IMR-90 (cell line): ENCODE results near the gene RRP15. TPM values are rescaled to one million over a fixed set of nuclear protein-coding genes. Genes with fewer than 3 reads are reported as not detected.

Experiments used
- ATAC-seq: fragments of 200-7000 bp; cut with Tn5 transposase; 2 replicates; pipeline ENCODE4 v1.9.1; 2020; ENCODE audit warnings: low read depth, mild to moderate bottlenecking, moderate library complexity
- BruUV-seq: library from RNA; stranded (reverse); fragments of 400-500 nt; replicated peaks from 2 replicates; lab custom pipeline; 2021; lab: Mats Ljungman, UMichigan
- CTCF ChIA-PET: fragments of 300-600 bp; formaldehyde crosslinking; extraction: SDS; loops from one replicate; lab custom pipeline; 2021; ENCODE audit warnings: antibody characterized with exemption; lab: Yijun Ruan, JAX
- POLR2A ChIA-PET: fragments of 300-600 bp; sonication (Branson Sonifier 250); formaldehyde crosslinking; loops from one replicate; lab custom pipeline; 2022; ENCODE audit warnings: antibody characterized with exemption; ENCODE audit not compliant: unreplicated experiment; lab: Charles Lee
- DNase-seq: peaks from one replicate; pipeline ENCODE4 v3.0.0; 2013
- H2AFZ ChIP-seq: replicated peaks from 2 replicates; pipeline ENCODE3; 2013; ENCODE audit warnings: low read length, mild to moderate bottlenecking; ENCODE audit not compliant: poor library complexity
- H2AK5ac ChIP-seq: 2 replicates; pipeline ENCODE4 v1.6.1; 2013; ENCODE audit warnings: low read depth, low read length, inconsistent platforms
- H2AK9ac ChIP-seq: replicated peaks from 2 replicates; pipeline ENCODE3; 2013; ENCODE audit warnings: mild to moderate bottlenecking, low read depth, low read length, moderate library complexity; ENCODE audit not compliant: poor library complexity
- H2BK120ac ChIP-seq: 2 replicates; pipeline ENCODE4 v1.6.1; 2013; ENCODE audit warnings: low read depth, low read length, inconsistent platforms
- H2BK15ac ChIP-seq: 3 replicates; pipeline ENCODE4 v1.6.1; 2013; ENCODE audit warnings: low read depth, low read length, inconsistent platforms
- H2BK20ac ChIP-seq: 2 replicates; pipeline ENCODE4 v1.6.1; 2013; ENCODE audit warnings: low read depth, mild to moderate bottlenecking, inconsistent platforms, low read length, moderate library complexity
- H2BK5ac ChIP-seq: 2 replicates; pipeline ENCODE4 v1.6.1; 2013; ENCODE audit warnings: mild to moderate bottlenecking, low read depth, low read length, inconsistent platforms; ENCODE audit not compliant: poor library complexity, severe bottlenecking
- H3K14ac ChIP-seq: replicated peaks from 2 replicates; pipeline ENCODE4 v1.6.1; 2013; ENCODE audit warnings: low read depth, low read length, inconsistent platforms
- H3K18ac ChIP-seq: 2 replicates; pipeline ENCODE4 v1.6.1; 2013; ENCODE audit warnings: low read depth, low read length, control low read depth
- H3K23ac ChIP-seq: 2 replicates; pipeline ENCODE4 v1.6.1; 2013; ENCODE audit warnings: low read depth, low read length, inconsistent platforms
- H3K27ac ChIP-seq: 2 replicates; pipeline ENCODE4 v1.5.1; 2013; ENCODE audit warnings: mild to moderate bottlenecking, control low read depth, low read length; ENCODE audit not compliant: insufficient read depth
- H3K27me3 ChIP-seq: 2 replicates; pipeline ENCODE4 v1.6.1; 2013; ENCODE audit warnings: low read length; ENCODE audit not compliant: control insufficient read depth, insufficient read depth
- H3K36me3 ChIP-seq: 2 replicates; pipeline ENCODE4 v1.6.1; 2013; ENCODE audit warnings: low read length, mixed read lengths; ENCODE audit not compliant: control insufficient read depth, insufficient read depth
- H3K4ac ChIP-seq: 2 replicates; pipeline ENCODE4 v1.6.1; 2013; ENCODE audit warnings: low read depth, low read length, inconsistent platforms
- H3K4me1 ChIP-seq: 2 replicates; pipeline ENCODE4 v1.6.1; 2013; ENCODE audit warnings: low read length, mixed read lengths; ENCODE audit not compliant: control insufficient read depth, insufficient read depth
- H3K4me2 ChIP-seq: 2 replicates; pipeline ENCODE4 v1.6.1; 2013; ENCODE audit warnings: low read depth, mild to moderate bottlenecking, control low read depth, low read length, moderate library complexity
- H3K4me3 ChIP-seq: 2 replicates; pipeline ENCODE4 v1.5.1; 2013; ENCODE audit warnings: low read depth, mild to moderate bottlenecking, control low read depth, low read length, moderate library complexity; ENCODE audit not compliant: insufficient read depth
- H3K56ac ChIP-seq: 2 replicates; pipeline ENCODE4 v1.6.1; 2013; ENCODE audit warnings: low read length, inconsistent platforms; ENCODE audit not compliant: insufficient read depth; ENCODE audit errors: extremely low read depth
- H3K79me1 ChIP-seq, 2 experiments: 2 replicates each; pipeline ENCODE4 v1.6.1; 2013; ENCODE audit warnings: low read length in 2 of 2, inconsistent platforms in 1 of 2, low read depth in 1 of 2
- H3K9ac ChIP-seq: 2 replicates; pipeline ENCODE4 v1.6.1; 2013; ENCODE audit warnings: low read depth, low read length, control low read depth
- H3K9me1 ChIP-seq: 2 replicates; pipeline ENCODE4 v1.6.1; 2013; ENCODE audit warnings: low read length, inconsistent platforms; ENCODE audit not compliant: insufficient read depth
- H3K9me3 ChIP-seq: 2 replicates; pipeline ENCODE4 v1.6.1; 2013; ENCODE audit warnings: low read length; ENCODE audit not compliant: control insufficient read depth, insufficient read depth
- H4K20me1 ChIP-seq: 2 replicates; pipeline ENCODE4 v1.6.1; 2013; ENCODE audit warnings: low read length, inconsistent platforms; ENCODE audit not compliant: insufficient read depth
- H4K5ac ChIP-seq: 2 replicates; pipeline ENCODE4 v1.6.1; 2013; ENCODE audit warnings: mild to moderate bottlenecking, low read depth, low read length, control low read depth
- H4K8ac ChIP-seq, 2 experiments: 2 replicates each; pipeline ENCODE4 v1.6.1; 2013; ENCODE audit warnings: low read depth in 2 of 2, low read length in 2 of 2, control low read depth in 1 of 2, inconsistent platforms in 1 of 2
- H4K91ac ChIP-seq: 2 replicates; pipeline ENCODE4 v1.6.1; 2013; ENCODE audit warnings: low read depth, low read length, inconsistent platforms; ENCODE audit not compliant: insufficient read depth
- FOS ChIP-seq: fragments of 150-350 bp; IDR thresholded peaks from 2 replicates; pipeline ENCODE4 v1.6.1; 2016; ENCODE audit warnings: low read depth, low read length
- WGBS, 2 experiments: methylation state at CpG; one replicate each; pipeline versions ENCODE4 v1.1.5 to v1.1.7; 2013; ENCODE audit warnings: missing lambda C conversion rate in 2 of 2; ENCODE audit not compliant: insufficient read length in 1 of 2; ENCODE audit errors: extremely low coverage in 2 of 2; 5-methylcytosine and 5-hydroxymethylcytosine counted together
- dilution Hi-C: fragments of 300-500 bp; cut with HindIII; formaldehyde crosslinking; loops from one replicate; pipeline ENCODE4 v1.14.3; 2018; ENCODE audit warnings: low sequenced_read_pairs; ENCODE audit not compliant: unreplicated experiment
- in situ Hi-C: fragments of 300-500 bp; cut with MboI; formaldehyde crosslinking; loops from 3 replicates; pipeline ENCODE4 v1.14.3; 2019; ENCODE audit warnings: low sequenced_read_pairs, inconsistent platforms, mixed read lengths
- intact Hi-C: fragments of 100-400 bp; cut with micrococcal nuclease; formaldehyde crosslinking; loops from 2 replicates; pipeline ENCODE4 v1.10.0; 2022
- polyA plus RNA-seq, 3 experiments: library from polyadenylated mRNA; depleted of rRNA; stranded (reverse); fragments of >200 nt; gene quantifications; 2 replicates each; pipeline ENCODE4 v1.2.3, GENCODE V29; 2012; ENCODE audit warnings: low replicate concordance in 1 of 3
- total RNA-seq: library from RNA; depleted of rRNA; stranded (reverse); fragments of >200 nt; gene quantifications from 2 replicates; pipeline ENCODE4 v1.2.3, GENCODE V29; 2012

Gene RRP15
- total and polyA plus RNA-seq, 2 of the 4 experiments (the other 2 are of a cell fraction), result 3.1 to 4.1 TPM

GRCh38 chr1:218355278-218355677 is 70.2 kb downstream of the RRP15 start:
- Histone ChIP-seq H3K56ac (no peak overlapping the region), H2AK9ac (no peak overlapping the region), H4K91ac (no peak overlapping the region), H3K27me3 (no peaks in the 10 kb centered on the region), H3K36me3 (no peaks in the 10 kb centered on the region; the same call in 1 of the 2 replicates), H3K9ac (no peak overlapping the region), H2AK5ac (no peak overlapping the region), H3K4me3 (no peak overlapping the region), H4K20me1 (no peaks in the 10 kb centered on the region), H2BK20ac (no peak overlapping the region), H3K9me3 (no peaks in the 10 kb centered on the region), H3K27ac (no peak overlapping the region), H2AFZ (no peak overlapping the region), H2BK5ac (no peak overlapping the region), H3K79me1 (peaks cover 14 to 24% of the 10 kb centered on the region in 2 experiments), H3K4ac (no peak overlapping the region), H3K4me1 (peaks cover 7% of the 10 kb centered on the region), H3K14ac (no peak overlapping the region), H3K18ac (no peak overlapping the region), H2BK15ac (no peak overlapping the region), H3K9me1 (peaks cover 4% of the 10 kb centered on the region; the same call in 1 of the 2 replicates), H3K23ac (no peak overlapping the region), H3K4me2 (no peak overlapping the region), H4K8ac (no peak overlapping the region), H4K5ac (no peak overlapping the region), H2BK120ac (no peak overlapping the region)
- WGBS, 2 experiments, result no CpG with 5 or more reads among the region's 4 CpGs
- no peak for ATAC-seq
- TF ChIP-seq FOS, result no peak
- no peak for DNase-seq
- in situ Hi-C loops, result no loop called here
- CTCF ChIA-PET, result no interaction called here
- BruUV-seq, result no TSS peak
- dilution Hi-C loops, result no loop called here
- POLR2A ChIA-PET, result interaction anchor here (0.5 kb wide), 1 partner anchor 24 kb away, joined by 13 read pairs; no protein-coding TSS in a partner anchor
- intact Hi-C loops, result no loop called here
